Kidney (tissue), 14 donors: ENCODE measurements around the gene RAE1. TPM values are rescaled to one million over a fixed set of nuclear protein-coding genes. Genes with fewer than 3 reads are reported as not detected.
A peak's percentile ranks its signal among the peaks of the same experiment; 100 is the strongest.

Source experiments
- DNase-seq, 5 donors: peaks; one replicate each; pipeline ENCODE4 v3.0.0-alpha.2; 2013 to 2020
- FAIRE-seq: peaks from 2 replicates; lab custom pipeline; 2012; peaks lifted over from hg19 to GRCh38; lab: Jason Lieb, UNC
- H3K27ac ChIP-seq, 2 donors: one replicate each; pipeline ENCODE4 v1.7.0; 2013; ENCODE audit warnings: low read depth in 2 of 2, low read length in 2 of 2, inconsistent platforms in 1 of 2
- H3K27me3 ChIP-seq: one replicate; pipeline ENCODE4 v1.7.1; 2013; ENCODE audit warnings: low read length, inconsistent platforms; ENCODE audit not compliant: control insufficient read depth, insufficient read depth
- H3K36me3 ChIP-seq, 3 donors: one replicate each; pipeline versions ENCODE4 v1.7.0 to v1.7.1; 2013; ENCODE audit warnings: low read length in 3 of 3, control low read depth in 1 of 3, inconsistent platforms in 1 of 3; ENCODE audit not compliant: insufficient read depth in 3 of 3, control insufficient read depth in 2 of 3
- H3K4me1 ChIP-seq, 3 donors: one replicate each; pipeline versions ENCODE4 v1.7.0 to v1.7.1; 2013; ENCODE audit warnings: low read length in 3 of 3, inconsistent platforms in 1 of 3, low read depth in 1 of 3; ENCODE audit not compliant: control insufficient read depth in 2 of 3, insufficient read depth in 2 of 3
- H3K4me3 ChIP-seq, 3 donors: one replicate each; pipeline versions ENCODE4 v1.7.0 to v1.8.1; 2013; ENCODE audit warnings: low read length in 3 of 3, control low read depth in 1 of 3, inconsistent platforms in 1 of 3
- H3K9ac ChIP-seq, 3 donors: one replicate each; pipeline versions ENCODE4 v1.7.0 to v1.7.1; 2013; ENCODE audit warnings: low read length in 3 of 3, control low read depth in 1 of 3, inconsistent platforms in 1 of 3
- H3K9me3 ChIP-seq, 3 donors: one replicate each; pipeline versions ENCODE4 v1.7.0 to v1.7.1; 2013; ENCODE audit warnings: low read length in 3 of 3, control low read depth in 1 of 3, inconsistent platforms in 1 of 3; ENCODE audit not compliant: control insufficient read depth in 2 of 3, insufficient read depth in 1 of 3
- intact Hi-C: fragments of 100-400 bp; cut with DNase I; formaldehyde crosslinking; loops from one replicate; pipeline ENCODE4 v1.11.1; 2022
- polyA plus RNA-seq: library from polyadenylated mRNA; stranded (reverse); fragments of 350-450 nt; fragmentation: Illumina TruSeq; extraction: RNeasy Lipid Tissue Mini Kit (QIAGEN cat#74804); gene quantifications from one replicate; pipeline ENCODE4 v1.2.3, GENCODE V29; 2014; ENCODE audit warnings: low read depth, low replicate concordance; ENCODE audit not compliant: insufficient read depth
- total RNA-seq: library from RNA; stranded (reverse); fragmentation: NEBNext Ultra II Directional; extraction: Animal tissue kit (Norgen Biotek cat#: 25700); gene quantifications from one replicate; pipeline ENCODE4 v1.2.1, GENCODE V29; 2021
- TF ChIP-seq, protein P1 (sequence below): IDR thresholded peaks from 3 replicates; pipeline ENCODE4 v1.5.1; 2012; ENCODE audit warnings: mild to moderate bottlenecking, moderate library complexity, borderline replicate concordance; ENCODE audit not compliant: insufficient read depth; ENCODE audit errors: extremely low read depth
- donor health status: control.
- donor health status: control.
- donor health status: control.
- donor health status: control.
- donor health status: control.
- donor health status: DM: yes; HTN: yes; CAD: no.
- donor health status: Normal renal cell carcinoma (clear cell type).

The RAE1 gene
- total and polyA plus RNA-seq, 2 donors from 2014 or later = 19.5 to 26.3 TPM

DNA sequence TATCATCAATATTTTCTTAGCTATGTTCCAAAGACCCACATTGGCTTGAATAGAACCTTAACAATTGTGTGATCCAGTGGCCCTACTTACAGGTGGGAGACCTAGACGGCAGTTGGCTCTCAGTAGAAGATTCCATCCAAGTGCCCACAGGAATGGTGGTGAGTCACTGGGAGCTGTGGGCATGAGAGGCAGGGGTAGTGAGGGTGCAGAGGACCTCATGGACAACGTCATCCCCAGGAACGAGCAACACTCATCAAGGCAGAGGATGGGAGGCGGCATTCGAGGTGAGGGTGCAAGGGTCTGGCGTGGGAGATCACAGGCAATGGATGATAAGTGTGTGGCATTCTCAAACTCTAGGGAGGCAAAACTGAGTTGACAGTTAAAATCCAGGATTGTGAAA is 38.9 kb upstream of the RAE1 start:
- no peak for FAIRE-seq
- Histone ChIP-seq H3K4me1 (no peaks in the 10 kb centered on the region), H3K9ac (no peak overlapping the region), H3K36me3 (no peaks in the 10 kb centered on the region), H3K27me3 (no peaks in the 10 kb centered on the region), H3K4me3 (no peak overlapping the region), H3K27ac (no peak overlapping the region), H3K9me3 (no peaks in the 10 kb centered on the region)
- intact Hi-C loops = no loop called here
- DNase-seq = peak in 1 of 5 donors; percentile 15
- TF ChIP-seq, protein P1, sequence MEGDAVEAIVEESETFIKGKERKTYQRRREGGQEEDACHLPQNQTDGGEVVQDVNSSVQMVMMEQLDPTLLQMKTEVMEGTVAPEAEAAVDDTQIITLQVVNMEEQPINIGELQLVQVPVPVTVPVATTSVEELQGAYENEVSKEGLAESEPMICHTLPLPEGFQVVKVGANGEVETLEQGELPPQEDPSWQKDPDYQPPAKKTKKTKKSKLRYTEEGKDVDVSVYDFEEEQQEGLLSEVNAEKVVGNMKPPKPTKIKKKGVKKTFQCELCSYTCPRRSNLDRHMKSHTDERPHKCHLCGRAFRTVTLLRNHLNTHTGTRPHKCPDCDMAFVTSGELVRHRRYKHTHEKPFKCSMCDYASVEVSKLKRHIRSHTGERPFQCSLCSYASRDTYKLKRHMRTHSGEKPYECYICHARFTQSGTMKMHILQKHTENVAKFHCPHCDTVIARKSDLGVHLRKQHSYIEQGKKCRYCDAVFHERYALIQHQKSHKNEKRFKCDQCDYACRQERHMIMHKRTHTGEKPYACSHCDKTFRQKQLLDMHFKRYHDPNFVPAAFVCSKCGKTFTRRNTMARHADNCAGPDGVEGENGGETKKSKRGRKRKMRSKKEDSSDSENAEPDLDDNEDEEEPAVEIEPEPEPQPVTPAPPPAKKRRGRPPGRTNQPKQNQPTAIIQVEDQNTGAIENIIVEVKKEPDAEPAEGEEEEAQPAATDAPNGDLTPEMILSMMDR = no peak

DNA sequence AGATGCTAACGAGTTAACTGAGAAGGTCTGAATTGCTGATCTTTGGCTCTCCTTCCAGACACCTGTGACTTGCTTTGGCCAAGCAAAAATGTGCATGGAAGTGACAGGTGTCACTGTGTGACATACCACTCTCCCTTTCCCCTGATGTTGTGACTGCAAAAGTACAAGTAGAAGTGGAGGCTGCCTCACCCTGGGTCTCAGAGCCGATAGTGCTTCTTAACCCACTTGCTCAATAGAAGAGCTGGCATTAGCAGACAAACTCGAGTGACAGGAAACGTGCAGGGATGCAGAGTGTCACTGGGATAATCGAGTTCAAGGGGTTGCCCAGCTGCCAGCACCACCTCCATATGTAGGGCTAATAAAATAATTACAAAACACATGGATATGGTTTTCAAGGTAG is 37.8 kb upstream of the RAE1 start:
- Histone ChIP-seq H3K4me3 (no peak overlapping the region), H3K4me1 (no peaks in the 10 kb centered on the region), H3K9ac (no peak overlapping the region), H3K27ac (no peak overlapping the region), H3K9me3 (no peaks in the 10 kb centered on the region), H3K27me3 (no peaks in the 10 kb centered on the region), H3K36me3 (no peaks in the 10 kb centered on the region)
- FAIRE-seq (no peak), DNase-seq (no peak)
- TF ChIP-seq, protein P1 = no peak
- intact Hi-C loops = no loop called here

DNA sequence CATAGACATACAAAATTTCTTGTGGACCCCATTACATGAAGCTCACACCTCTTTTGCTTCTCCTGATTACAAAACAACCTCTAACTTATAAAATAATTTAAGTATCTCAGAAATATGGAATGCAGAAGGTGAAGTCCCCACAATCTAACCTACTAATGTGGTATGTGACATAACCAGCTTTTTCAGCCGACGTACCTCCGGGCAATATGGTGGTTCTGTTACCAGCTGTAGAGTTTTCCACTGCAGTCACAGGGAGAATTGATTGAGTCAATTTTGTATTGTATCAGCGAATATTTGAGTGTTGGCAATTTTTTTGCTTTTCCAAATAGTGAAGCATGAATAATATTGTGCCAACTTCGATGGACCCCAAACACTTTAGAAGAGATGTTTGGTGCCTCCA is 37.1 kb upstream of the RAE1 start:
- H3K27me3 ChIP-seq = no peaks in the 10 kb centered on the region
- no peaks in the 10 kb centered on the region for H3K4me1 ChIP-seq
- no peak overlapping the region for H3K9ac ChIP-seq
- FAIRE-seq (no peak), DNase-seq (no peak)
- intact Hi-C loops = no loop called here
- H3K36me3 ChIP-seq = no peaks in the 10 kb centered on the region
- TF ChIP-seq, protein P1 = no peak
- no peak overlapping the region for H3K4me3 ChIP-seq
- no peak overlapping the region for H3K27ac ChIP-seq
- H3K9me3 ChIP-seq = no peaks in the 10 kb centered on the region
